IMR-90 (cell line): ENCODE results near the gene TAS1R1. TPM values are rescaled to one million over a fixed set of nuclear protein-coding genes. Genes with fewer than 3 reads are reported as not detected.

Experiments
- ATAC-seq: fragments of 200-7000 bp; cut with Tn5 transposase; 2 replicates; pipeline ENCODE4 v1.9.1; 2020; ENCODE audit warnings: low read depth, mild to moderate bottlenecking, moderate library complexity
- BruUV-seq: library from RNA; stranded (reverse); fragments of 400-500 nt; replicated peaks from 2 replicates; lab custom pipeline; 2021; lab: Mats Ljungman, UMichigan
- CTCF ChIA-PET: fragments of 300-600 bp; formaldehyde crosslinking; extraction: SDS; loops from one replicate; lab custom pipeline; 2021; ENCODE audit warnings: antibody characterized with exemption; lab: Yijun Ruan, JAX
- POLR2A ChIA-PET: fragments of 300-600 bp; sonication (Branson Sonifier 250); formaldehyde crosslinking; loops from one replicate; lab custom pipeline; 2022; ENCODE audit warnings: antibody characterized with exemption; ENCODE audit not compliant: unreplicated experiment; lab: Charles Lee
- DNase-seq: peaks from one replicate; pipeline ENCODE4 v3.0.0; 2013
- H2AFZ ChIP-seq: replicated peaks from 2 replicates; pipeline ENCODE3; 2013; ENCODE audit warnings: low read length, mild to moderate bottlenecking; ENCODE audit not compliant: poor library complexity
- H2AK5ac ChIP-seq: 2 replicates; pipeline ENCODE4 v1.6.1; 2013; ENCODE audit warnings: low read depth, low read length, inconsistent platforms
- H2AK9ac ChIP-seq: replicated peaks from 2 replicates; pipeline ENCODE3; 2013; ENCODE audit warnings: mild to moderate bottlenecking, low read depth, low read length, moderate library complexity; ENCODE audit not compliant: poor library complexity
- H2BK120ac ChIP-seq: 2 replicates; pipeline ENCODE4 v1.6.1; 2013; ENCODE audit warnings: low read depth, low read length, inconsistent platforms
- H2BK15ac ChIP-seq: 3 replicates; pipeline ENCODE4 v1.6.1; 2013; ENCODE audit warnings: low read depth, low read length, inconsistent platforms
- H2BK20ac ChIP-seq: 2 replicates; pipeline ENCODE4 v1.6.1; 2013; ENCODE audit warnings: low read depth, mild to moderate bottlenecking, inconsistent platforms, low read length, moderate library complexity
- H2BK5ac ChIP-seq: 2 replicates; pipeline ENCODE4 v1.6.1; 2013; ENCODE audit warnings: mild to moderate bottlenecking, low read depth, low read length, inconsistent platforms; ENCODE audit not compliant: poor library complexity, severe bottlenecking
- H3K14ac ChIP-seq: replicated peaks from 2 replicates; pipeline ENCODE4 v1.6.1; 2013; ENCODE audit warnings: low read depth, low read length, inconsistent platforms
- H3K18ac ChIP-seq: 2 replicates; pipeline ENCODE4 v1.6.1; 2013; ENCODE audit warnings: low read depth, low read length, control low read depth
- H3K23ac ChIP-seq: 2 replicates; pipeline ENCODE4 v1.6.1; 2013; ENCODE audit warnings: low read depth, low read length, inconsistent platforms
- H3K27ac ChIP-seq: 2 replicates; pipeline ENCODE4 v1.5.1; 2013; ENCODE audit warnings: mild to moderate bottlenecking, control low read depth, low read length; ENCODE audit not compliant: insufficient read depth
- H3K27me3 ChIP-seq: 2 replicates; pipeline ENCODE4 v1.6.1; 2013; ENCODE audit warnings: low read length; ENCODE audit not compliant: control insufficient read depth, insufficient read depth
- H3K36me3 ChIP-seq: 2 replicates; pipeline ENCODE4 v1.6.1; 2013; ENCODE audit warnings: low read length, mixed read lengths; ENCODE audit not compliant: control insufficient read depth, insufficient read depth
- H3K4ac ChIP-seq: 2 replicates; pipeline ENCODE4 v1.6.1; 2013; ENCODE audit warnings: low read depth, low read length, inconsistent platforms
- H3K4me1 ChIP-seq: 2 replicates; pipeline ENCODE4 v1.6.1; 2013; ENCODE audit warnings: low read length, mixed read lengths; ENCODE audit not compliant: control insufficient read depth, insufficient read depth
- H3K4me2 ChIP-seq: 2 replicates; pipeline ENCODE4 v1.6.1; 2013; ENCODE audit warnings: low read depth, mild to moderate bottlenecking, control low read depth, low read length, moderate library complexity
- H3K4me3 ChIP-seq: 2 replicates; pipeline ENCODE4 v1.5.1; 2013; ENCODE audit warnings: low read depth, mild to moderate bottlenecking, control low read depth, low read length, moderate library complexity; ENCODE audit not compliant: insufficient read depth
- H3K56ac ChIP-seq: 2 replicates; pipeline ENCODE4 v1.6.1; 2013; ENCODE audit warnings: low read length, inconsistent platforms; ENCODE audit not compliant: insufficient read depth; ENCODE audit errors: extremely low read depth
- H3K79me1 ChIP-seq, 2 experiments: 2 replicates each; pipeline ENCODE4 v1.6.1; 2013; ENCODE audit warnings: low read length in 2 of 2, inconsistent platforms in 1 of 2, low read depth in 1 of 2
- H3K9ac ChIP-seq: 2 replicates; pipeline ENCODE4 v1.6.1; 2013; ENCODE audit warnings: low read depth, low read length, control low read depth
- H3K9me1 ChIP-seq: 2 replicates; pipeline ENCODE4 v1.6.1; 2013; ENCODE audit warnings: low read length, inconsistent platforms; ENCODE audit not compliant: insufficient read depth
- H3K9me3 ChIP-seq: 2 replicates; pipeline ENCODE4 v1.6.1; 2013; ENCODE audit warnings: low read length; ENCODE audit not compliant: control insufficient read depth, insufficient read depth
- H4K20me1 ChIP-seq: 2 replicates; pipeline ENCODE4 v1.6.1; 2013; ENCODE audit warnings: low read length, inconsistent platforms; ENCODE audit not compliant: insufficient read depth
- H4K5ac ChIP-seq: 2 replicates; pipeline ENCODE4 v1.6.1; 2013; ENCODE audit warnings: mild to moderate bottlenecking, low read depth, low read length, control low read depth
- H4K8ac ChIP-seq, 2 experiments: 2 replicates each; pipeline ENCODE4 v1.6.1; 2013; ENCODE audit warnings: low read depth in 2 of 2, low read length in 2 of 2, control low read depth in 1 of 2, inconsistent platforms in 1 of 2
- H4K91ac ChIP-seq: 2 replicates; pipeline ENCODE4 v1.6.1; 2013; ENCODE audit warnings: low read depth, low read length, inconsistent platforms; ENCODE audit not compliant: insufficient read depth
- CEBPB ChIP-seq: IDR thresholded peaks from 2 replicates; pipeline ENCODE4 v1.6.1; 2012; ENCODE audit warnings: low read depth, low read length, improper control_type of control experiment
- ELK1 ChIP-seq: fragments of 150-350 bp; IDR thresholded peaks from 2 replicates; pipeline ENCODE4 v1.6.1; 2016; ENCODE audit warnings: low read depth, mild to moderate bottlenecking, low read length, moderate library complexity, borderline replicate concordance
- RAD21 ChIP-seq: IDR thresholded peaks from 2 replicates; pipeline ENCODE4 v1.6.1; 2012; ENCODE audit warnings: low read length, improper control_type of control experiment
- RFX5 ChIP-seq: IDR thresholded peaks from 2 replicates; pipeline ENCODE4 v1.8.0; 2012; ENCODE audit warnings: low read depth, mild to moderate bottlenecking, low read length, moderate library complexity
- WGBS, 2 experiments: methylation state at CpG; one replicate each; pipeline versions ENCODE4 v1.1.5 to v1.1.7; 2013; ENCODE audit warnings: missing lambda C conversion rate in 2 of 2; ENCODE audit not compliant: insufficient read length in 1 of 2; ENCODE audit errors: extremely low coverage in 2 of 2; 5-methylcytosine and 5-hydroxymethylcytosine counted together
- dilution Hi-C: fragments of 300-500 bp; cut with HindIII; formaldehyde crosslinking; loops from one replicate; pipeline ENCODE4 v1.14.3; 2018; ENCODE audit warnings: low sequenced_read_pairs; ENCODE audit not compliant: unreplicated experiment
- in situ Hi-C: fragments of 300-500 bp; cut with MboI; formaldehyde crosslinking; loops from 3 replicates; pipeline ENCODE4 v1.14.3; 2019; ENCODE audit warnings: low sequenced_read_pairs, inconsistent platforms, mixed read lengths
- intact Hi-C: fragments of 100-400 bp; cut with micrococcal nuclease; formaldehyde crosslinking; loops from 2 replicates; pipeline ENCODE4 v1.10.0; 2022
- polyA plus RNA-seq, 3 experiments: library from polyadenylated mRNA; depleted of rRNA; stranded (reverse); fragments of >200 nt; gene quantifications; 2 replicates each; pipeline ENCODE4 v1.2.3, GENCODE V29; 2012; ENCODE audit warnings: low replicate concordance in 1 of 3
- total RNA-seq: library from RNA; depleted of rRNA; stranded (reverse); fragments of >200 nt; gene quantifications from 2 replicates; pipeline ENCODE4 v1.2.3, GENCODE V29; 2012
- TF ChIP-seq, protein P1 (sequence below): fragments of 150-350 bp; IDR thresholded peaks from 2 replicates; pipeline ENCODE4 v1.6.1; 2017; ENCODE audit warnings: mild to moderate bottlenecking, antibody characterized with exemption, low read length, low read depth

The TAS1R1 gene
- total and polyA plus RNA-seq, 2 of the 4 experiments (the other 2 are of a cell fraction) = 0.05 TPM; not detected in 1

DNA sequence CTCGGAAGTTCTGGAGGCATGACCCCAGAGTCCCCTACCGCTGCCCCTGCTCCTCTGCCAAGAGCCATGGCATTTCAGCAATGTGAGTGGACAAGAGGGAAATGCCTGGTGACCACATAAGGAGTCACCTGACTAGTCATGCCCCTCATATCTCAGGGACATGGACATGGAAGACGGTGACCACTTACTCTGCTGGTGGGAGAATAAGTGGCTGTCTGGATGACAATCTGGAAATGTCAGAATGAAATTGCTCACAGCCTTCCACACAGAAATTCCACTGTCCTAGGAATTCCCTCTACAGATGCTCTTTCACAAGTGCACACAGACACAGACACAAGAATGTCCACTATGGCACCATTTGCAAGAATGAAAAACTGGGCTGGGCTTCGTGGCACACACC, 39.3 kb upstream of the TAS1R1 start:
- Histone ChIP-seq H4K5ac (no peak overlapping the region), H3K9me3 (no peaks in the 10 kb centered on the region), H3K14ac (no peak overlapping the region), H2BK120ac (no peak overlapping the region), H3K4ac (no peak overlapping the region), H2AK9ac (peak overlapping the region; percentile 10), H4K20me1 (no peaks in the 10 kb centered on the region), H3K27me3 (no peaks in the 10 kb centered on the region), H3K27ac (no peak overlapping the region), H3K4me1 (peaks cover 11% of the 10 kb centered on the region), H3K18ac (no peak overlapping the region), H4K8ac (no peak overlapping the region), H4K91ac (no peak overlapping the region), H3K56ac (no peak overlapping the region), H3K4me2 (no peak overlapping the region), H2AK5ac (no peak overlapping the region), H2BK15ac (no peak overlapping the region), H3K79me1 (no peaks in the 10 kb centered on the region), H3K9ac (no peak overlapping the region), H3K36me3 (no peaks in the 10 kb centered on the region), H3K9me1 (peaks cover 6% of the 10 kb centered on the region; the same call in 1 of the 2 replicates), H2BK20ac (no peak overlapping the region), H2BK5ac (no peak overlapping the region), H2AFZ (no peak overlapping the region), H3K23ac (no peak overlapping the region), H3K4me3 (no peak overlapping the region)
- in situ Hi-C loops = no loop called here
- intact Hi-C loops = no loop called here
- POLR2A ChIA-PET = no interaction called here
- CTCF ChIA-PET = no interaction called here
- BruUV-seq = no TSS peak
- ATAC-seq (no peak), DNase-seq (no peak)
- no CpG with 5 or more reads among the region's 4 CpGs for WGBS, 2 experiments
- TF ChIP-seq CEBPB (no peak), ELK1 (no peak), RAD21 (no peak), RFX5 (no peak)
- TF ChIP-seq, protein P1, sequence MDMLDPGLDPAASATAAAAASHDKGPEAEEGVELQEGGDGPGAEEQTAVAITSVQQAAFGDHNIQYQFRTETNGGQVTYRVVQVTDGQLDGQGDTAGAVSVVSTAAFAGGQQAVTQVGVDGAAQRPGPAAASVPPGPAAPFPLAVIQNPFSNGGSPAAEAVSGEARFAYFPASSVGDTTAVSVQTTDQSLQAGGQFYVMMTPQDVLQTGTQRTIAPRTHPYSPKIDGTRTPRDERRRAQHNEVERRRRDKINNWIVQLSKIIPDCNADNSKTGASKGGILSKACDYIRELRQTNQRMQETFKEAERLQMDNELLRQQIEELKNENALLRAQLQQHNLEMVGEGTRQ = peak; percentile 19; the same call in 1 of the 2 replicates
- dilution Hi-C loops = no loop called here
